Measurements from ENCODE around the gene FRAT2. TPM values are rescaled to one million over a fixed set of nuclear protein-coding genes. Genes with fewer than 3 reads are reported as not detected.
"Not testable (repeated sequence)": the region's sequence is repeated elsewhere in the genome, so short reads cannot be mapped to it uniquely, and the experiment has no call there.

The FRAT2 gene
- total RNA-seq, 1 donor from 2014 or later, result 14.9 TPM

DNA sequence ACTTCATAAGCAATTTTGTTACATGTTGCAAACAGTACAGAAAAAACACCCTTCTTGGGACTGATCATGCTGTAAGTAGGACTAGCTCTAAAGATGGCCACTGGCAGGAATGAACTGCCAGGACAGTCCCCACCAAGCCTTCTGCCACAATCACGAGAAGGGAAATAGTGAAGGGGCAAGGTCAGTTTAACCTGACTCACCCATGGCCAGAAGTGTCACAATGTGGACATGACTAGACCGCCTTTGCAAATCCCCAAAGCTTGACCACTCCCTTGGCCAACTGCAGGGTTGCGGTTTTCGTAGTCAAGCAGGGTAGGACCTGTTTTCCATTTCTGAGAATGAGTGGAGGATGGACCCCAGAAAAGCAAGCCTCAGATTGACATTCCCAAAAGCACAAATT lies 19.4 kb upstream of the FRAT2 start:
- H3K9me3 ChIP-seq (ENCODE audit: low read depth), result no peaks in the 10 kb centered on the region
- H3K4me2 ChIP-seq, result no peak overlapping the region
- no peaks in the 10 kb centered on the region for H4K20me1 ChIP-seq (ENCODE audit: low read depth)
- H3K4me1 ChIP-seq, result no peaks in the 10 kb centered on the region
- Mint-ChIP-seq H3K36me3 (peaks cover 12% of the 10 kb centered on the region), H3K4me3 (no peak overlapping the region), H3K27me3 (ENCODE audit: insufficient read depth, low read depth) (peaks cover 5% of the 10 kb centered on the region), H3K9me3 (no peaks in the 10 kb centered on the region), H3K4me1 (no peaks in the 10 kb centered on the region), H3K27ac (no peak overlapping the region)
- H3K27me3 ChIP-seq, result no peaks in the 10 kb centered on the region
- TF ChIP-seq EZH2 (IDR thresholded peaks at IDR 0.05), result no peak
- no peak overlapping the region for H3K27ac ChIP-seq
- DNase-seq (ENCODE audit: low spot score), result no peak
- H3K79me2 ChIP-seq (ENCODE audit: low read depth), result no peaks in the 10 kb centered on the region
- no peaks in the 10 kb centered on the region for H3F3A ChIP-seq (ENCODE audit: low read depth)
- H2AFZ ChIP-seq (replicated peaks), result no peak overlapping the region
- no peak overlapping the region for H3K4me3 ChIP-seq
- no peak overlapping the region for H3K9ac ChIP-seq
- no peaks in the 10 kb centered on the region for H3K36me3 ChIP-seq

DNA sequence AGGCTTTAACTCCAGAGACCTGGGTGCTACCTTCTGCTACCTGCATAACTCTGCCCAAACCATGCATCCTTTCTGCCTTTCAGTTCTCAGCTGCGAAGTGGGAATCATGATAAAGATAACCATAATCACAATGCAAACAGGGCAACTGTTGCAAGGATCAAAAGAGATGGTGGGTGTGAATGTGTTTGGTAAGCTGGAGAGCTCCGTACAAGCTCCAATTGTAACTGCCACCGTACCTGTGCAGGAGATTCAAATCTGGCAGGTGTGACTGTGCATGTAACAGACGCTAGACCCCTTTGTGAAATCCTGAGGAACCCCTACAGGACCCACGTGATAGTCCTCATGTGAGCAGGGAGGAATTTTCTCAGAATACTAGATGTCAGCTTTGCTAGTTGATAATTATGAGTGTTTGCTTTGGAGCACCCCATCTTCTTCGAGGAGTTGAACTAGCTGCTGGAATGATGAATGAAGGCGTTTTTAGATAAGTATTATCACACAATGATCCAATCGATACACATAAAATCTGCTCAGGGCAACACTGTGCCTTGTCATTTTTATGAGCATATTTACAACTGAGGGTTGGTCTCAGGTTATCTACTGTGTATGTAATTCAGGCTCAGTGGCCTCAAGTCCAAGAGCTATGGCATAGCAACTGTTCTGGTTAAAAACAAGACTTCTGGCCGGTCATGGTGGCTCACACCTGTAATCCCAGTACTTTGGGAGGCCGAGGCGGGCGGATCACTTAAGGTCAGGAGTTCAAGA lies 15.4 kb upstream of the FRAT2 start:
- no peaks in the 10 kb centered on the region for H3K9me3 Mint-ChIP-seq
- Histone ChIP-seq H3K79me2 (ENCODE audit: low read depth) (no peaks in the 10 kb centered on the region), H3K9me3 (ENCODE audit: low read depth) (no peaks in the 10 kb centered on the region), H3K36me3 (no peaks in the 10 kb centered on the region), H3K9ac (no peak overlapping the region), H4K20me1 (ENCODE audit: low read depth) (no peaks in the 10 kb centered on the region), H3K4me1 (no peaks in the 10 kb centered on the region), H3K4me2 (no peak overlapping the region), H3K27ac (no peak overlapping the region), H3F3A (ENCODE audit: low read depth) (no peaks in the 10 kb centered on the region), H3K4me3 (no peak overlapping the region), H2AFZ (replicated peaks) (no peak overlapping the region), H3K27me3 (no peaks in the 10 kb centered on the region)
- H3K4me3 Mint-ChIP-seq, result no peak overlapping the region
- no peaks in the 10 kb centered on the region for H3K36me3 Mint-ChIP-seq
- TF ChIP-seq, protein P1, sequence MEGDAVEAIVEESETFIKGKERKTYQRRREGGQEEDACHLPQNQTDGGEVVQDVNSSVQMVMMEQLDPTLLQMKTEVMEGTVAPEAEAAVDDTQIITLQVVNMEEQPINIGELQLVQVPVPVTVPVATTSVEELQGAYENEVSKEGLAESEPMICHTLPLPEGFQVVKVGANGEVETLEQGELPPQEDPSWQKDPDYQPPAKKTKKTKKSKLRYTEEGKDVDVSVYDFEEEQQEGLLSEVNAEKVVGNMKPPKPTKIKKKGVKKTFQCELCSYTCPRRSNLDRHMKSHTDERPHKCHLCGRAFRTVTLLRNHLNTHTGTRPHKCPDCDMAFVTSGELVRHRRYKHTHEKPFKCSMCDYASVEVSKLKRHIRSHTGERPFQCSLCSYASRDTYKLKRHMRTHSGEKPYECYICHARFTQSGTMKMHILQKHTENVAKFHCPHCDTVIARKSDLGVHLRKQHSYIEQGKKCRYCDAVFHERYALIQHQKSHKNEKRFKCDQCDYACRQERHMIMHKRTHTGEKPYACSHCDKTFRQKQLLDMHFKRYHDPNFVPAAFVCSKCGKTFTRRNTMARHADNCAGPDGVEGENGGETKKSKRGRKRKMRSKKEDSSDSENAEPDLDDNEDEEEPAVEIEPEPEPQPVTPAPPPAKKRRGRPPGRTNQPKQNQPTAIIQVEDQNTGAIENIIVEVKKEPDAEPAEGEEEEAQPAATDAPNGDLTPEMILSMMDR (IDR thresholded peaks at IDR 0.05), result no peak
- TF ChIP-seq EZH2 (IDR thresholded peaks at IDR 0.05) (no peak), EZH2phosphoT487 (IDR thresholded peaks at IDR 0.05) (no peak)
- no peak overlapping the region for H3K27ac Mint-ChIP-seq
- DNase-seq (ENCODE audit: low spot score), result no peak
- no peaks in the 10 kb centered on the region for H3K4me1 Mint-ChIP-seq
- peaks cover 2% of the 10 kb centered on the region for H3K27me3 Mint-ChIP-seq (ENCODE audit: insufficient read depth, low read depth)

DNA sequence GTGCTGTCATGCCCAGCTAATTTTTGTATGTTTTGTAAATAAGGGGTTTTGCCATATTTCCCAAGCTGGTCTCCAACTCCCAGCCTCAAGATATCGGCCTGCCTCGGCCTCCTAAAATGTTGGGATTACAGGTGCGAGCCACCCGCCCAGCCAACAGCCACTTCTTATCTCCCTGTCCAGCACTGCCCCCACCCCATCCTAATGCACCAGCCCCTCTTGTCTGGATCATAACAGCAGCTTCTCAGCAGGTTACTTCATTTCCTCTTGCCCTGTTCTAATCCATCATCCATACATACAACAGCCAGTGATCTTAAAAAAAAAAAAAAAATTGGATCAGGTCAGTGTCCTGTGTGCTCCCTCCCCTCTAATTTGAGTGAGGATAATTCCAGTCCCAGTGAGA lies 12.8 kb upstream of the FRAT2 start:
- no peaks in the 10 kb centered on the region for H3K27me3 ChIP-seq
- Mint-ChIP-seq H3K27me3 (ENCODE audit: insufficient read depth, low read depth) (peaks cover 2% of the 10 kb centered on the region), H3K4me1 (no peaks in the 10 kb centered on the region), H3K9me3 (no peaks in the 10 kb centered on the region), H3K27ac (no peak overlapping the region), H3K4me3 (no peak overlapping the region), H3K36me3 (no peaks in the 10 kb centered on the region)
- H3K27ac ChIP-seq, result no peak overlapping the region
- DNase-seq (ENCODE audit: low spot score), result no peak
- no peak overlapping the region for H2AFZ ChIP-seq (replicated peaks)
- no peaks in the 10 kb centered on the region for H3F3A ChIP-seq (ENCODE audit: low read depth)
- H4K20me1 ChIP-seq (ENCODE audit: low read depth), result no peaks in the 10 kb centered on the region
- no peaks in the 10 kb centered on the region for H3K36me3 ChIP-seq
- no peaks in the 10 kb centered on the region for H3K9me3 ChIP-seq (ENCODE audit: low read depth)
- H3K4me1 ChIP-seq, result no peaks in the 10 kb centered on the region
- no peak overlapping the region for H3K4me3 ChIP-seq
- H3K9ac ChIP-seq, result no peak overlapping the region
- TF ChIP-seq EZH2 (IDR thresholded peaks at IDR 0.05), result no peak
- TF ChIP-seq, protein P1 (IDR thresholded peaks at IDR 0.05), result no peak
- TF ChIP-seq EZH2phosphoT487 (IDR thresholded peaks at IDR 0.05), result no peak
- H3K79me2 ChIP-seq (ENCODE audit: low read depth), result no peaks in the 10 kb centered on the region
- no peak overlapping the region for H3K4me2 ChIP-seq

DNA sequence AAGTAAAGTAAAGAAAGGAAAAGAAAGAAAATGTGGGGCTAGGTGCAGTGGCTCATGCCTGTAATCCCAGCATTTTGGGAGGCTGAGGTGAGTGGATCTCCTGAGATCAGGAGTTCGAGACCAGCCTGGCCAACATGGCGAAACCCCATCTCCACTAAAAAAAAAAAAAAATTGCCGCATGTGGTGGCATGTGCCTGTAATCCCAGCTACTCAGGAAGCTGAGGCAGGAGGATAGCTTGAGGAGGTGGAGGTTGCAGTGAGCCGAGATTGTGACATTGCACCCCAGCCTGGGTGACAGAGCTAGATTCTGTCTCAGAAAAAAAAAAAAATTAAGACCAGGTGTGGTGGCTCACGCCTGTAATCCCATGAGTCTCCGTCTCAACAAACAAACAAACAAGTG lies 9.1 kb upstream of the FRAT2 start:
- H3K27ac ChIP-seq; H3K27me3 Mint-ChIP-seq (ENCODE audit: insufficient read depth, low read depth); H3K4me1 ChIP-seq; H3K9me3 ChIP-seq (ENCODE audit: low read depth); H3K36me3 Mint-ChIP-seq; H3K9me3 Mint-ChIP-seq; H3K27ac Mint-ChIP-seq; H3K4me1 Mint-ChIP-seq; H2AFZ ChIP-seq (replicated peaks); H3K4me2 ChIP-seq; H3K79me2 ChIP-seq (ENCODE audit: low read depth); H3K36me3 ChIP-seq; H3K4me3 ChIP-seq; H3K4me3 Mint-ChIP-seq; DNase-seq (ENCODE audit: low spot score); H4K20me1 ChIP-seq (ENCODE audit: low read depth); H3K9ac ChIP-seq; H3K27me3 ChIP-seq: not testable (repeated sequence)
- H3F3A ChIP-seq (ENCODE audit: low read depth), result peaks cover 12% of the 10 kb centered on the region
